Neuronal stem cell (in vitro differentiated cells): ENCODE results near the gene ADGRG3.
A peak's percentile ranks its signal among the peaks of the same experiment; 100 is the strongest.

ENCODE experiments used
- DNase-seq: peaks from one replicate; pipeline ENCODE4 v3.0.0-alpha.2; 2013; ENCODE audit warnings: low spot score
- H2AFZ ChIP-seq: one replicate; pipeline ENCODE4 v1.6.1; 2013; ENCODE audit warnings: mild to moderate bottlenecking, low read length, inconsistent platforms
- H2AK5ac ChIP-seq: 2 replicates; pipeline ENCODE4 v1.6.1; 2013; ENCODE audit warnings: low read depth, mild to moderate bottlenecking, inconsistent platforms, low read length, moderate library complexity, mixed read lengths
- H2BK120ac ChIP-seq: 2 replicates; pipeline ENCODE4 v1.6.1; 2013; ENCODE audit warnings: low read depth, mild to moderate bottlenecking, inconsistent platforms, low read length, moderate library complexity, mixed read lengths
- H2BK12ac ChIP-seq: one replicate; pipeline ENCODE4 v1.6.1; 2013; ENCODE audit warnings: low read length, inconsistent platforms
- H2BK15ac ChIP-seq: 2 replicates; pipeline ENCODE4 v1.6.1; 2013; ENCODE audit warnings: mild to moderate bottlenecking, low read length, inconsistent platforms, mixed read lengths
- H2BK5ac ChIP-seq: one replicate; pipeline ENCODE4 v1.6.1; 2013; ENCODE audit warnings: inconsistent platforms, mild to moderate bottlenecking, low read length, moderate library complexity
- H3K14ac ChIP-seq: one replicate; pipeline ENCODE4 v1.6.1; 2013; ENCODE audit warnings: low read length, inconsistent platforms
- H3K18ac ChIP-seq: 2 replicates; pipeline ENCODE4 v1.6.1; 2013; ENCODE audit warnings: low read length, inconsistent platforms
- H3K23ac ChIP-seq: 2 replicates; pipeline ENCODE4 v1.6.1; 2013; ENCODE audit warnings: low read depth, mild to moderate bottlenecking, mixed read lengths, low read length, inconsistent platforms; ENCODE audit not compliant: poor library complexity
- H3K27ac ChIP-seq: replicated peaks from 3 replicates; pipeline ENCODE4 v1.5.1; 2013; ENCODE audit warnings: low read length, inconsistent platforms
- H3K27me3 ChIP-seq, 3 experiments: 2 replicates each; pipeline ENCODE4 v1.6.1; 2013; ENCODE audit warnings: low read length in 3 of 3, mild to moderate bottlenecking in 2 of 3, inconsistent platforms in 1 of 3, low read depth in 1 of 3, mixed read lengths in 1 of 3, moderate library complexity in 1 of 3; ENCODE audit not compliant: control insufficient read depth in 3 of 3, insufficient read depth in 3 of 3
- H3K36me3 ChIP-seq, 2 donors: replicated peaks in 1 of 2; 2 replicates each; pipeline ENCODE4 v1.6.1; 2013; ENCODE audit warnings: low read length in 2 of 2; ENCODE audit not compliant: control insufficient read depth in 2 of 2, insufficient read depth in 2 of 2
- H3K4ac ChIP-seq: 2 replicates; pipeline ENCODE4 v1.6.1; 2013; ENCODE audit warnings: inconsistent platforms, mild to moderate bottlenecking, low read length, moderate library complexity
- H3K4me1 ChIP-seq, 2 donors: 1 replicate in 1 of 2; 2 replicates in 1 of 2; pipeline ENCODE4 v1.6.1; 2013; ENCODE audit warnings: low read length in 2 of 2, low read depth in 1 of 2; ENCODE audit not compliant: control insufficient read depth in 2 of 2, insufficient read depth in 1 of 2
- H3K4me2 ChIP-seq: one replicate; pipeline ENCODE4 v1.6.1; 2013; ENCODE audit warnings: mild to moderate bottlenecking, low read length, inconsistent platforms; ENCODE audit not compliant: insufficient read depth, poor library complexity, severe bottlenecking
- H3K4me3 ChIP-seq, 2 donors: 2 replicates each; pipeline ENCODE4 v1.5.1; 2013; ENCODE audit warnings: low read length in 2 of 2, mild to moderate bottlenecking in 2 of 2, inconsistent platforms in 1 of 2, moderate library complexity in 1 of 2
- H3K79me1 ChIP-seq: one replicate; pipeline ENCODE4 v1.6.1; 2013; ENCODE audit warnings: low read depth, mild to moderate bottlenecking, inconsistent platforms, low read length, moderate library complexity
- H3K9ac ChIP-seq: one replicate; pipeline ENCODE4 v1.6.1; 2013; ENCODE audit warnings: mild to moderate bottlenecking, low read depth, low read length, inconsistent platforms; ENCODE audit not compliant: poor library complexity
- H3K9me3 ChIP-seq, 2 donors: replicated peaks in 1 of 2; 2 replicates each; pipeline versions ENCODE3 to v1.6.1; 2013; ENCODE audit warnings: low read length in 2 of 2, mild to moderate bottlenecking in 2 of 2, inconsistent platforms in 1 of 2, low read depth in 1 of 2, mixed read lengths in 1 of 2, moderate library complexity in 1 of 2; ENCODE audit not compliant: control insufficient read depth in 2 of 2, insufficient read depth in 1 of 2
- H4K8ac ChIP-seq: one replicate; pipeline ENCODE4 v1.6.1; 2013; ENCODE audit warnings: low read depth, mild to moderate bottlenecking, inconsistent platforms, low read length, moderate library complexity
- H4K91ac ChIP-seq: one replicate; pipeline ENCODE4 v1.6.1; 2013; ENCODE audit warnings: low read length, low read depth, mild to moderate bottlenecking, inconsistent platforms; ENCODE audit not compliant: poor library complexity
- WGBS, 2 donors: extraction: QIAGEN DNeasy Blood & Tissue Kit; methylation state at CpG; one replicate each; pipeline ENCODE4 v1.1.7; 2013; ENCODE audit warnings: missing lambda C conversion rate in 2 of 2, mixed read lengths in 1 of 2; ENCODE audit not compliant: insufficient read length in 2 of 2, insufficient replicate concordance in 1 of 2; ENCODE audit errors: extremely low coverage in 2 of 2; 5-methylcytosine and 5-hydroxymethylcytosine counted together

Gene ADGRG3

DNA sequence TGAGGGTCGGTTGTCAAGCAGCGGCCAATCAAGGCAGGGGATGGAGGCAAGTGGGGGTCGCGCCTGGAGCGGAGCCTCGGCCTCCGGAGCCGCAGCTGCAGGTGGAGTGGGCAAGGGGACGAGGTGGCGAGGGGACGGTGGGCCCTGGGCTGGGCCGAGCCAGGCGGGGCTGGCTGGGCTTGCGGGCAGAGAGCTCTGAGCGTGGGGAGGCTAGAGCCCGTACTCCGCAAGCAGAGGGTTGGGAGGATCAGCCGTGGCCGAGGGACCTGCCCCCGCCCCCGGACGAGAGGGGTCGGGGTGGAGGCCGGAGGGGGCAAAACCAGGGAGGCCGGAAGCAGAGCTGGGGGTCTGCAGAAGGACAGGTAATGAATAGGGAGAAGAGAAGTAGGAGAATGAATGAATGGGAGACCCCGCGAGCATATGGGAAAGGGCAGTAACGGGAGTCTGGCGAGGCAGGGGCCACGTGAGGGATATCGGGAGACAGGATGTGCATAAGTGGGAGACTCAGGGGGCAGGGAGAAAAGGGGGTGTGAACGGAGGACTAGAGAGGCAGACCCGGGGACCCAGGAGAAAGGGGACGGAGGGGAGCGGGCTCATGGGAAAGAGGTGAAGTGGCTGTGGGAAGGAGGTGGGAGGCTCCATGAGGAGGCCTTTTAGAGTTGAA lies 67.8 kb downstream of the ADGRG3 start, which contains the start of gene KATNB1:
Gene KATNB1 (plus strand): TSS at position 16 of the 664 bp plus-strand sequence. CDS start 1,474 bp downstream, outside the sequence.
- Histone ChIP-seq H3K27me3 (no peaks in the 10 kb centered on the region), H3K14ac (no peak within 1 kb of the TSS), H3K9ac (peak within 1 kb of the TSS; percentile 98), H4K91ac (no peak within 1 kb of the TSS), H3K4me2 (peak within 1 kb of the TSS; percentile 79), H2AFZ (peak within 1 kb of the TSS; percentile 89), H3K4me3 (peak within 1 kb of the TSS; percentile 74 to 90), H3K18ac (peak within 1 kb of the TSS; percentile 94), H3K9me3 (no peaks in the 10 kb centered on the region), H2BK5ac (peak within 1 kb of the TSS; percentile 46), H3K79me1 (no peaks in the 10 kb centered on the region), H2BK15ac (no peak within 1 kb of the TSS), H4K8ac (peak within 1 kb of the TSS; percentile 83), H2BK12ac (no peak within 1 kb of the TSS), H3K36me3 (peaks cover 5 to 27% of the 10 kb centered on the region in 2 donors), H2AK5ac (peak within 1 kb of the TSS; percentile 23), H3K4ac (peak within 1 kb of the TSS; percentile 4), H3K27ac (peak within 1 kb of the TSS; percentile 77), H3K4me1 (peaks cover 11 to 12% of the 10 kb centered on the region in 2 donors), H3K23ac (peak within 1 kb of the TSS; percentile 89), H2BK120ac (no peak within 1 kb of the TSS)
- no peak for DNase-seq
- no CpG with 5 or more reads among the region's 35 CpGs for WGBS, 2 donors

GRCh38 chr16:57736419-57737351 lies 68.6 kb downstream of the ADGRG3 start:
- Histone ChIP-seq H3K23ac (no peak overlapping the region), H2AK5ac (no peak overlapping the region), H3K79me1 (no peaks in the 10 kb centered on the region), H4K91ac (no peak overlapping the region), H2BK15ac (no peak overlapping the region), H3K9me3 (no peaks in the 10 kb centered on the region), H3K18ac (no peak overlapping the region), H3K4ac (no peak overlapping the region), H4K8ac (no peak overlapping the region), H2BK5ac (no peak overlapping the region), H3K4me2 (peak overlapping the region; percentile 79), H2BK120ac (no peak overlapping the region), H3K14ac (no peak overlapping the region), H3K27ac (no peak overlapping the region), H3K36me3 (peaks cover 6 to 31% of the 10 kb centered on the region in 2 donors), H3K27me3 (no peaks in the 10 kb centered on the region), H3K4me3 (peak overlapping the region; percentile 74 to 90), H2AFZ (peak overlapping the region; percentile 89), H3K9ac (no peak overlapping the region), H2BK12ac (no peak overlapping the region), H3K4me1 (peaks cover 11 to 12% of the 10 kb centered on the region in 2 donors)
- WGBS, 2 donors, result no CpG with 5 or more reads among the region's 23 CpGs
- DNase-seq, result no peak

- no peak overlapping the region for H3K4me2 ChIP-seq
- no CpG with 5 or more reads among the region's 7 CpGs for WGBS, 2 donors
- no peak overlapping the region for H2BK120ac ChIP-seq
- H3K4me3 ChIP-seq, result no peak overlapping the region
- no peak overlapping the region for H3K27ac ChIP-seq
- H2BK12ac ChIP-seq, result no peak overlapping the region
- H3K36me3 ChIP-seq, result peaks cover 6 to 46% of the 10 kb centered on the region in 2 donors
- no peaks in the 10 kb centered on the region for H3K27me3 ChIP-seq
- H4K91ac ChIP-seq, result no peak overlapping the region
- H2AFZ ChIP-seq, result no peak overlapping the region
- H3K4ac ChIP-seq, result no peak overlapping the region
- DNase-seq, result no peak
- H3K79me1 ChIP-seq, result no peaks in the 10 kb centered on the region
- H2BK5ac ChIP-seq, result no peak overlapping the region
- H3K9ac ChIP-seq, result peak overlapping the region; percentile 13
- H3K9me3 ChIP-seq, result no peaks in the 10 kb centered on the region
- no peak overlapping the region for H3K14ac ChIP-seq
- H2AK5ac ChIP-seq, result no peak overlapping the region
- H3K18ac ChIP-seq, result no peak overlapping the region
- H3K23ac ChIP-seq, result peak overlapping the region; percentile 40
- H2BK15ac ChIP-seq, result no peak overlapping the region
- H4K8ac ChIP-seq, result no peak overlapping the region
- peaks cover 11 to 12% of the 10 kb centered on the region in 2 donors for H3K4me1 ChIP-seq
These were observed 70.7 kb downstream of the ADGRG3 start for GRCh38 chr16:57738844-57739243.
